DOHH2 (cell line): ENCODE data around the gene SPACA7.

Experiments
- H3F3A ChIP-seq: fragments of 200-600 bp; sonication (generic), shearing (Covaris generic); 2 replicates; pipeline ENCODE4 v1.6.0; 2016; ENCODE audit warnings: antibody characterized with exemption, mild to moderate bottlenecking; ENCODE audit not compliant: control insufficient read depth, insufficient read depth
- H3K27ac ChIP-seq: fragments of 200-600 bp; sonication (generic); 2 replicates; pipeline ENCODE4 v1.5.1; 2014; ENCODE audit warnings: low read depth, mild to moderate bottlenecking, low read length, moderate library complexity
- H3K27me3 ChIP-seq: fragments of 200-600 bp; sonication (generic); 2 replicates; pipeline ENCODE4 v1.6.1; 2014; ENCODE audit warnings: mild to moderate bottlenecking, low read length, mixed read lengths; ENCODE audit not compliant: control insufficient read depth
- H3K36me3 ChIP-seq: fragments of 200-600 bp; sonication (generic); 2 replicates; pipeline ENCODE4 v1.6.1; 2014; ENCODE audit warnings: mild to moderate bottlenecking, low read length, moderate library complexity, mixed read lengths; ENCODE audit not compliant: control insufficient read depth
- H3K4me1 ChIP-seq: fragments of 200-600 bp; sonication (generic); 2 replicates; pipeline ENCODE4 v1.6.1; 2014; ENCODE audit warnings: mild to moderate bottlenecking, low read length, mixed read lengths; ENCODE audit not compliant: control insufficient read depth
- H3K4me2 ChIP-seq: fragments of 200-600 bp; sonication (generic); 2 replicates; pipeline ENCODE4 v1.6.0; 2014; ENCODE audit warnings: mild to moderate bottlenecking, low read length, moderate library complexity
- H3K4me3 ChIP-seq: fragments of 200-600 bp; sonication (generic); 2 replicates; pipeline ENCODE4 v1.5.1; 2014; ENCODE audit warnings: mild to moderate bottlenecking, low read length, mixed read lengths
- H3K79me2 ChIP-seq: fragments of 200-600 bp; sonication (generic); 2 replicates; pipeline ENCODE4 v1.6.1; 2014; ENCODE audit warnings: mild to moderate bottlenecking, low read length, mixed read lengths; ENCODE audit not compliant: control insufficient read depth
- H3K9me2 ChIP-seq: fragments of 200-600 bp; sonication (generic); replicated peaks from 2 replicates; pipeline ENCODE4 v1.6.1; 2014; ENCODE audit warnings: mild to moderate bottlenecking, low read length, mixed read lengths; ENCODE audit not compliant: control insufficient read depth
- H3K9me3 ChIP-seq: fragments of 200-600 bp; sonication (generic); 2 replicates; pipeline ENCODE4 v1.6.1; 2014; ENCODE audit warnings: antibody characterized with exemption, low read length, mixed read lengths; ENCODE audit not compliant: control insufficient read depth, insufficient read depth
- H4K20me1 ChIP-seq: fragments of 200-600 bp; sonication (generic); 2 replicates; pipeline ENCODE4 v1.6.0; 2014; ENCODE audit warnings: low read depth, mild to moderate bottlenecking, antibody characterized with exemption, low read length, moderate library complexity; ENCODE audit not compliant: control insufficient read depth, insufficient read depth
- EZH2phosphoT487 ChIP-seq: fragments of 200-600 bp; sonication (generic); IDR thresholded peaks from 2 replicates; pipeline ENCODE4 v1.6.1; 2017; ENCODE audit warnings: borderline replicate concordance, mild to moderate bottlenecking, antibody characterized with exemption, low read length, moderate library complexity, mixed read lengths
- TF ChIP-seq, protein P1 (sequence below): fragments of 200-600 bp; sonication (generic); IDR thresholded peaks from one replicate; pipeline ENCODE4 v1.5.1; 2014; ENCODE audit warnings: antibody characterized with exemption, mild to moderate bottlenecking, low read depth, low read length; ENCODE audit not compliant: poor library complexity, severe bottlenecking

Gene SPACA7

GRCh38 chr13:112475889-112476288 lies 99.7 kb downstream of the SPACA7 start:
- no peaks in the 10 kb centered on the region for H4K20me1 ChIP-seq
- no peaks in the 10 kb centered on the region for H3K79me2 ChIP-seq
- no peaks in the 10 kb centered on the region for H3K36me3 ChIP-seq
- H3K27me3 ChIP-seq, result no peaks in the 10 kb centered on the region
- no peak overlapping the region for H3K27ac ChIP-seq
- H3K4me3 ChIP-seq, result no peak overlapping the region
- H3F3A ChIP-seq, result peaks cover 5% of the 10 kb centered on the region; the same call in 1 of the 2 replicates
- no peak overlapping the region for H3K4me2 ChIP-seq
- no peak for TF ChIP-seq EZH2phosphoT487
- TF ChIP-seq, protein P1, sequence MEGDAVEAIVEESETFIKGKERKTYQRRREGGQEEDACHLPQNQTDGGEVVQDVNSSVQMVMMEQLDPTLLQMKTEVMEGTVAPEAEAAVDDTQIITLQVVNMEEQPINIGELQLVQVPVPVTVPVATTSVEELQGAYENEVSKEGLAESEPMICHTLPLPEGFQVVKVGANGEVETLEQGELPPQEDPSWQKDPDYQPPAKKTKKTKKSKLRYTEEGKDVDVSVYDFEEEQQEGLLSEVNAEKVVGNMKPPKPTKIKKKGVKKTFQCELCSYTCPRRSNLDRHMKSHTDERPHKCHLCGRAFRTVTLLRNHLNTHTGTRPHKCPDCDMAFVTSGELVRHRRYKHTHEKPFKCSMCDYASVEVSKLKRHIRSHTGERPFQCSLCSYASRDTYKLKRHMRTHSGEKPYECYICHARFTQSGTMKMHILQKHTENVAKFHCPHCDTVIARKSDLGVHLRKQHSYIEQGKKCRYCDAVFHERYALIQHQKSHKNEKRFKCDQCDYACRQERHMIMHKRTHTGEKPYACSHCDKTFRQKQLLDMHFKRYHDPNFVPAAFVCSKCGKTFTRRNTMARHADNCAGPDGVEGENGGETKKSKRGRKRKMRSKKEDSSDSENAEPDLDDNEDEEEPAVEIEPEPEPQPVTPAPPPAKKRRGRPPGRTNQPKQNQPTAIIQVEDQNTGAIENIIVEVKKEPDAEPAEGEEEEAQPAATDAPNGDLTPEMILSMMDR, result no peak
- no peaks in the 10 kb centered on the region for H3K9me3 ChIP-seq
- H3K4me1 ChIP-seq, result no peaks in the 10 kb centered on the region
- no peaks in the 10 kb centered on the region for H3K9me2 ChIP-seq

DNA sequence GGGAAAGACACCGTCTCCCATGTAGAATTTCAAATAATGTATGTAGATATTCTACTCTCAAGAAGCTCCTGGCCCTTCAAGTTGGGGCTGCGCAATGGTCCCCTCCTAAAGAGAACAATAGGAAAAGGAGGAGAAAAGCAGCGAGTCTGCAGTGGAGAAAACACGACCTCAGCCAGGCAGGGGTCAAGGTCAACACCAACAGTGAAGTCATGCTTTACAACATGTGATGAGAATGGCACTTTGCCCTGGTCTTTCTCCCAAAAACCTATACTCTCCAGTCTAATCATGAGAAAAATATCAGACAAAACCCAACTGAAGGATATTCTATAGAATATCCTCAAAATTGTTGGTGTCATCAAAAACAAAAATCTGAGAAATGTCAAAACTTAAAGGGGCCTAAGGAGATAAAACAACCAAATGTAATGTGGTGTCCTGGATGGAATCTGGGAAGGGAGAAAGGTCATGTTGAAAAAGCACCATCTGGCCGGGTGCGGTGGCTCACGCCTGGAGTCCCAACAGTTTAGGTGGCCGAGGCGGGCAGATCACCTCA lies 101.0 kb downstream of the SPACA7 start:
- no peaks in the 10 kb centered on the region for H3K27me3 ChIP-seq
- no peaks in the 10 kb centered on the region for H4K20me1 ChIP-seq
- no peaks in the 10 kb centered on the region for H3K79me2 ChIP-seq
- peaks cover 5% of the 10 kb centered on the region; the same call in 1 of the 2 replicates for H3F3A ChIP-seq
- no peaks in the 10 kb centered on the region for H3K4me1 ChIP-seq
- TF ChIP-seq, protein P1, result no peak
- no peak for TF ChIP-seq EZH2phosphoT487
- H3K9me2 ChIP-seq, result no peaks in the 10 kb centered on the region
- H3K27ac ChIP-seq, result no peak overlapping the region
- no peaks in the 10 kb centered on the region for H3K36me3 ChIP-seq
- no peak overlapping the region for H3K4me2 ChIP-seq
- no peaks in the 10 kb centered on the region for H3K9me3 ChIP-seq
- H3K4me3 ChIP-seq, result no peak overlapping the region

DNA sequence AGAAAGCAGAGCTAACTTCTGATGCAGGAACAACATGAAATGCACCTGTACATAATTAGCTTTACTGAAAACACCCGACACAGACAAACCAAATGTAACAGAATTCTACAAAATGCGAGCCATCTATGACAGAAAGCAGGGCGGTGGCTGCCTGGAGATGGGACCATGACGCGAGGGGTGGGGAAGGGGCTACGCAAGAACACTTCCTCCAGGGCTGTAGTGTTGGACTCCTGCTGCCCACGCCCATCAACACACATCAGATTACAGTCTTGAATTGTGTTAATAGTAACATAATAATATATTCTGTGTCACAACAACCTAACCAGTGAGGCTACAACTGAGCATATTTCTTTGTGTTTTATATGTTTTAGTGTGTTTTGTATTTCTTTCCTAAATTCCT lies 103.2 kb downstream of the SPACA7 start:
- Histone ChIP-seq H4K20me1 (no peaks in the 10 kb centered on the region), H3K27ac (no peak overlapping the region), H3K4me2 (no peak overlapping the region), H3K79me2 (no peaks in the 10 kb centered on the region), H3K9me2 (no peaks in the 10 kb centered on the region), H3K36me3 (no peaks in the 10 kb centered on the region), H3K27me3 (no peaks in the 10 kb centered on the region), H3K4me3 (no peak overlapping the region), H3K4me1 (no peaks in the 10 kb centered on the region), H3F3A (peaks cover 5% of the 10 kb centered on the region; the same call in 1 of the 2 replicates), H3K9me3 (no peaks in the 10 kb centered on the region)
- TF ChIP-seq EZH2phosphoT487, result no peak
- TF ChIP-seq, protein P1, result no peak
